ENCODE data around the gene GSDME. TPM values are rescaled to one million over a fixed set of nuclear protein-coding genes. Genes with fewer than 3 reads are reported as not detected.

Gene GSDME
- total RNA-seq, 1 donor from 2014 or later, result 22.3 TPM

- H3K27ac Mint-ChIP-seq, result no peak overlapping the region
- no peaks in the 10 kb centered on the region for H3K36me3 Mint-ChIP-seq (ENCODE audit: insufficient read depth)
- H3K9me3 Mint-ChIP-seq (ENCODE audit: low read depth), result peaks cover 4% of the 10 kb centered on the region
- H3K27me3 Mint-ChIP-seq, result no peaks in the 10 kb centered on the region
- peaks cover 2% of the 10 kb centered on the region for H3K4me1 Mint-ChIP-seq (ENCODE audit: low read depth)
- H3K4me3 Mint-ChIP-seq (ENCODE audit: low read depth), result no peak overlapping the region
- DNase-seq (ENCODE audit: low spot score, unreplicated experiment), result no peak
- TF ChIP-seq CTCF (IDR thresholded peaks at IDR 0.05; ENCODE audit: unreplicated experiment), result no peak
Observed at GRCh38 chr7:24728503-24729364, 28.5 kb downstream of the GSDME start.

GRCh38 chr7:24728121-24728500 is 29.2 kb downstream of the GSDME start:
- no peak overlapping the region for H3K4me3 Mint-ChIP-seq (ENCODE audit: low read depth)
- no peaks in the 10 kb centered on the region for H3K27me3 Mint-ChIP-seq
- no peak for TF ChIP-seq CTCF (IDR thresholded peaks at IDR 0.05; ENCODE audit: unreplicated experiment)
- peaks cover 2% of the 10 kb centered on the region for H3K4me1 Mint-ChIP-seq (ENCODE audit: low read depth)
- no peak overlapping the region for H3K27ac Mint-ChIP-seq
- no peak for DNase-seq (ENCODE audit: low spot score, unreplicated experiment)
- H3K9me3 Mint-ChIP-seq (ENCODE audit: low read depth), result peaks cover 4% of the 10 kb centered on the region
- H3K36me3 Mint-ChIP-seq (ENCODE audit: insufficient read depth), result no peaks in the 10 kb centered on the region

DNA sequence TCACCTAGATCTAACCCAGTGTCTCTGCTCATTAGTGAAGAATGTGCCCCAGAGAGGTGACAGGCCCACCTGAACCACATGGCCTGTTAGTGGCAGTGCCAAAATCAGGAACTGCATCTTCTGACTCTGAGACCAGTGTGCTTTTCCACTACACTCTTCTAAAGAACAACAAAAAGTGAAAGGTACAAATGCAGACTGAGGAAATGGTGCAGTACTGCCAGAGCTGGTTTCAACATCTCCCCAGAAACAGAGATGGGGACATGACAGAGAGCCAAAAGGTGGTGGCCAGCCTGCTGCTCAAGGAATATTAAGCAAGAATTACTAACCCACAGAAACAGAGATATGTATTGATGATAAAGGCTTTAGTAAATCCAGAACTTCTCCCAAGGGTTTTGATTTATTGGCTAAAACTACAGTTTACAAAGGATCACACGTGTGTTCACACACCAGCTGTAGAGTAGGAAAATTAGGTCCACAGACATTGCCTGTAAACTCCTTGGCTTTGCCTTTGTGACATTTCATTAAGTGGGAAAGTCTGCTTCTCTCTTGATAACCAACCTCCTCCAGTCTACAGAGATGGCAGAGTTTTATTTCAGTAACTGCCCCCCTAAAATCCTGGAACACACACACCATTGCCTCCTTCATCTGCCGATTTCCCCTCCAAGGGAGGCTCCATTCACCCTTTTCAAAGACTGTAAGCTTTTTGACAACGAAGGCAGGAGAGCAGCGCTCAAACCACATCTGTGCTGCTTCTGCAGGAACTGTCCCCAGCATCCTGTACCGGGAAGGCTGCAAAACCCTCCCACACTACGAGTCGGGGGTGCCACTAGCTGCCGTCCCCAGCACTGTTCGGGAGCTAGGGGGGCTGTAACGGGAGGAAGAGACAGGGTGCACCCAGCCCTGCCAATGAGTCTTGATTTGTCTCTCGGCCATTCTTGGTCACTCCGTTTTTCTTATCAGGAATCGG is 29.8 kb downstream of the GSDME start:
- Mint-ChIP-seq H3K4me1 (ENCODE audit: low read depth) (peaks cover 2% of the 10 kb centered on the region), H3K27me3 (no peaks in the 10 kb centered on the region), H3K9me3 (ENCODE audit: low read depth) (peaks cover 4% of the 10 kb centered on the region), H3K27ac (no peak overlapping the region), H3K36me3 (ENCODE audit: insufficient read depth) (no peaks in the 10 kb centered on the region), H3K4me3 (ENCODE audit: low read depth) (no peak overlapping the region)
- DNase-seq (ENCODE audit: low spot score, unreplicated experiment), result no peak
- no peak for TF ChIP-seq CTCF (IDR thresholded peaks at IDR 0.05; ENCODE audit: unreplicated experiment)

DNA sequence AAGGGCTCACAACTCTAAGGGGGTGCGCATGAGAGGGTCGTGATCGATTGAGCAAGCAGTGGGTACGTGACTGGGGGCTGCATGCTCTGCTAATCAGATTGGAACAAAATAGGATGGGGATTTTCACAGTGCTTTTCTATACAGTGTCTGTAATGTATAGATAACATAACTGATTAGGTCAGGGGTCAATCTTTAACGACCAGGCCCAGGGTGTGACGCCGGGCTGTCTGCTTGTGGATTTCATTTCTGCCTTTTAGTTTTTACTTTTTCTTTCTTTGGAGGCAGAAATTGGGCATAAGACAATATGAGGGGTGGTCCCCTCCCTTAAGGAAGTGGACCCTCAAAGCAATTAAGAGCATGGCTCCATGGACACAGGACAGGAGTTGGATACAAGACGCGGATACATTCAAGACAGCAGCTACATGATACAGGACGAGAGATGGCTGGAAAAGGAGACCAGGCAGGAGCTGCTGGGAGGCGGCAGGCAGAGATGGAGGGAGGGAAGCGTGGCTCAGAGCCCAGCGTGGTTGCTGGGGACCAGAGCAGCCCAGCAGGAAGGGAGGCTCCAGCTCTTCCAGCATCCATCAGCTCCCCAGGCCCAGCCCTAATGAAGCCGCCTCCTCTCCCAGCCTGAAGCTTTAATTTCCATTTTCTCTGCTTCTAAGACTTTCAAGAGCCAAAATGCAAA is 31.6 kb downstream of the GSDME start:
- Mint-ChIP-seq H3K27ac (peak overlapping the region; percentile 1), H3K27me3 (no peaks in the 10 kb centered on the region), H3K4me1 (ENCODE audit: low read depth) (peaks cover 2% of the 10 kb centered on the region), H3K4me3 (ENCODE audit: low read depth) (no peak overlapping the region), H3K36me3 (ENCODE audit: insufficient read depth) (no peaks in the 10 kb centered on the region), H3K9me3 (ENCODE audit: low read depth) (peaks cover 4% of the 10 kb centered on the region)
- DNase-seq (ENCODE audit: low spot score, unreplicated experiment), result no peak
- TF ChIP-seq CTCF (IDR thresholded peaks at IDR 0.05; ENCODE audit: unreplicated experiment), result no peak

All from progenitor cell of endocrine pancreas (in vitro differentiated cells).